Activated T-cell treated with anti-CD3 and anti-CD28 coated beads, Interleukin-2, amount 50 U/mL, for 72 hours (primary cell): ENCODE data around the gene LRP1B. TPM values are rescaled to one million over a fixed set of nuclear protein-coding genes. Genes with fewer than 3 reads are reported as not detected.

Experiments used
- ATAC-seq, 2 donors: fragments of 150-1000 bp; cut with Tn5 transposase; replicated peaks in 1 of 2; 2 replicates each; pipeline ENCODE4 v1.10.0; 2021; ENCODE audit warnings: moderate library complexity in 2 of 2, mild to moderate bottlenecking in 1 of 2
- DNase-seq, 2 donors: peaks; one replicate each; pipeline ENCODE4 v3.0.0; 2021 to 2022; ENCODE audit warnings: mixed read lengths in 1 of 2
- H3K27ac Mint-ChIP-seq: one replicate; pipeline ENCODE4 v1.8.0; 2022; ENCODE audit warnings: mild to moderate bottlenecking, moderate library complexity, mixed read lengths
- H3K27me3 Mint-ChIP-seq: one replicate; pipeline ENCODE4 v1.8.0; 2022; ENCODE audit warnings: low read depth, mixed read lengths
- H3K36me3 Mint-ChIP-seq, 2 donors: one replicate each; pipeline ENCODE4 v1.8.0; 2022; ENCODE audit warnings: mixed read lengths in 2 of 2, mild to moderate bottlenecking in 1 of 2; ENCODE audit not compliant: insufficient read depth in 2 of 2
- H3K4me1 Mint-ChIP-seq: one replicate; pipeline ENCODE4 v1.8.0; 2022; ENCODE audit warnings: low read depth, mixed read lengths
- H3K4me3 Mint-ChIP-seq, 2 donors: one replicate each; pipeline ENCODE4 v1.8.0; 2022; ENCODE audit warnings: mild to moderate bottlenecking in 2 of 2, mixed read lengths in 2 of 2, moderate library complexity in 2 of 2
- H3K9me3 Mint-ChIP-seq, 2 donors: one replicate each; pipeline ENCODE4 v1.8.0; 2022; ENCODE audit warnings: mixed read lengths in 2 of 2
- total RNA-seq, 2 donors: library from RNA; stranded (reverse); gene quantifications; one replicate each; pipeline ENCODE4 v1.2.3, GENCODE V29; 2022

LRP1B gene
- total RNA-seq, 2 donors from 2014 or later: not detected

DNA sequence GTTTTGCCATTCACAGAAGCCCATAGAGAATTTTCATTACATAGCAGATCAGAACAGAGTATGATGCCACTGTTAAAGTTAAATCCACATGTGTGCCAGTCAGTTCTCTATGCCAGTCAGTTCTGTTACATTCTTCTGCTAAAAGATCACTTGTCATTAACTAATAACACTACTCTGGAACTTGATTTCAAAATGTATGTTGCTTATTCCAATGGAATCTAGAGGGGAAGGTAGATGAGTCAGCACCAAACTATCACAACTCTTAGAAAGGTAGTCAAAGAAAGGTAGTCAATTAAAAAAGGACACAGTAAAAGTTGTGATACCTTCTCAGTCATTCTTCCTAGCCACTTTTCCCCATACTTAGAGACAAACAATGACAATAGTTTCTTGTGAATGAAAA, 1214.4 kb downstream of the LRP1B start:
- Mint-ChIP-seq H3K36me3 (peaks cover 0 to 3% of the 10 kb centered on the region in 2 donors), H3K27ac (no peak overlapping the region), H3K4me1 (no peaks in the 10 kb centered on the region), H3K9me3 (peaks cover 10 to 11% of the 10 kb centered on the region in 2 donors), H3K27me3 (no peaks in the 10 kb centered on the region), H3K4me3 (no peak overlapping the region)
- no peak for DNase-seq
- no peak for ATAC-seq

GRCh38 chr2:140910683-140911082, 1220.1 kb downstream of the LRP1B start:
- peaks cover 9 to 11% of the 10 kb centered on the region in 2 donors for H3K9me3 Mint-ChIP-seq
- H3K4me3 Mint-ChIP-seq: no peak overlapping the region
- no peaks in the 10 kb centered on the region for H3K4me1 Mint-ChIP-seq
- no peak overlapping the region for H3K27ac Mint-ChIP-seq
- no peaks in the 10 kb centered on the region for H3K27me3 Mint-ChIP-seq
- DNase-seq (no peak), ATAC-seq (no peak)
- H3K36me3 Mint-ChIP-seq: peaks cover 0 to 3% of the 10 kb centered on the region in 2 donors

DNA sequence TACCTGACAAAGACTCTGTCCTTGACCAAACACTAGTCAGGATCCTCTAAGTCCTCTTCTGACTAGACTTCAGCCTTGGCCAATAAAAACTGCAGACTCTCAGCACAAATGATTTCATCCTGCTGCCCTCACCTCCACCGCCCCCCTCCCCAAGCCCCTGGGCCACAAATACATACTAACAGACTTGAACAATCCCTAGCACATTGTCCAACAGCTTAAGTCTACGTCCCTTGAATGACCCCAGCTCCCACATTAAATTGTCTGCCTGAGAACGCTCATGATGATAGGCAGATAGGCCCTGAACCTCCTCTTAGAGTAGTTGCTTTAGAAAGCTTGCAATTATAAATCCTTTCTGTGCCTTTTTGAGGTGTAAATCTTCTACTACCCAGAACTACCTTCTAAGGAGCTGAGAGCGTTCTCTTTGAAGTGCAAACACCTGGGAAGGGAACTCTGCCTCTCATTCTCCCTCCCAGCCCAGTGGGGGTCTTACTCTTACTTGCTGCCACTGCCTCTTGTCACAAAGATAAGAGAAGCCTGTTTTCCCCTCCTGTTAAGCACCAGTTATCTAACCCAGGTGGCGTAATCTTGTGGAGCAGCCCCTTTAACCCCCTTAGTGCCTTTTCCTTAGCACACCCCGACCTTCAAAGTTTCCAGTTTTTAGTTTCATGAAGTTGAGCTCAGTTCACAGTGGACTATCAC, 1225.6 kb downstream of the LRP1B start:
- ATAC-seq (no peak), DNase-seq (no peak)
- Mint-ChIP-seq H3K9me3 (peaks cover 0 to 5% of the 10 kb centered on the region in 2 donors), H3K27ac (no peak overlapping the region), H3K36me3 (no peaks in the 10 kb centered on the region), H3K4me1 (no peaks in the 10 kb centered on the region), H3K27me3 (no peaks in the 10 kb centered on the region), H3K4me3 (no peak overlapping the region)

DNA sequence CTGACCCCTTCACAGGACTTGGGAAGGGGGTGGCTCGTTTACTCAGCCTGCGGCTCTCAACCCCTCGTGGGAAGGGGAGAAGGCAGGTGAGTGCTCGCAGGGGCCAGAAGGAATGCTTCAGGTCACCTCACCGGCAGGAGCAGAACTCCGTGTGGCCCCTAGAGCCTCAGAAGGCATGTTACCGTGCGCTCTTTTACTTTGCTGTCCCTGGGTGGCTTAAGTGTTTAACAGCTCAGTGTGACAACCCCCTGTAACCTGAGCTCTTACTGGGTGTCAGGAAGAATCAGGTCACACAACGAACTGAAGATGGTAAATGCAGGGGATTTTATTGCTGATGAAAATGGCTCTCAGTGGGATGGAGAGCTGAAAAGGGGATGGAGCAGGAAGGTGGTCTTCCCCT, 1235.4 kb downstream of the LRP1B start:
- DNase-seq: no peak
- H3K4me3 Mint-ChIP-seq: no peak overlapping the region
- no peaks in the 10 kb centered on the region for H3K27me3 Mint-ChIP-seq
- ATAC-seq: no peak
- peaks cover 5 to 8% of the 10 kb centered on the region in 2 donors for H3K9me3 Mint-ChIP-seq
- H3K27ac Mint-ChIP-seq: no peak overlapping the region
- no peaks in the 10 kb centered on the region for H3K4me1 Mint-ChIP-seq
- H3K36me3 Mint-ChIP-seq: peaks cover 0 to 4% of the 10 kb centered on the region in 2 donors

GRCh38 chr2:140893685-140894084, 1237.1 kb downstream of the LRP1B start:
- no peak overlapping the region for H3K4me3 Mint-ChIP-seq
- no peaks in the 10 kb centered on the region for H3K27me3 Mint-ChIP-seq
- no peak overlapping the region for H3K27ac Mint-ChIP-seq
- peaks cover 0 to 4% of the 10 kb centered on the region in 2 donors for H3K36me3 Mint-ChIP-seq
- H3K9me3 Mint-ChIP-seq: peaks cover 5 to 8% of the 10 kb centered on the region in 2 donors
- ATAC-seq (peak in 1 of 2 donors; percentile 21), DNase-seq (no peak)
- no peaks in the 10 kb centered on the region for H3K4me1 Mint-ChIP-seq

GRCh38 chr2:140892911-140893637, 1237.7 kb downstream of the LRP1B start:
- no peaks in the 10 kb centered on the region for H3K4me1 Mint-ChIP-seq
- DNase-seq (no peak), ATAC-seq (no peak)
- H3K36me3 Mint-ChIP-seq: peaks cover 0 to 4% of the 10 kb centered on the region in 2 donors
- no peak overlapping the region for H3K27ac Mint-ChIP-seq
- peaks cover 5 to 8% of the 10 kb centered on the region in 2 donors for H3K9me3 Mint-ChIP-seq
- H3K4me3 Mint-ChIP-seq: no peak overlapping the region
- no peaks in the 10 kb centered on the region for H3K27me3 Mint-ChIP-seq

GRCh38 chr2:140892436-140892835, 1238.4 kb downstream of the LRP1B start:
- H3K36me3 Mint-ChIP-seq: peaks cover 0 to 4% of the 10 kb centered on the region in 2 donors

DNA sequence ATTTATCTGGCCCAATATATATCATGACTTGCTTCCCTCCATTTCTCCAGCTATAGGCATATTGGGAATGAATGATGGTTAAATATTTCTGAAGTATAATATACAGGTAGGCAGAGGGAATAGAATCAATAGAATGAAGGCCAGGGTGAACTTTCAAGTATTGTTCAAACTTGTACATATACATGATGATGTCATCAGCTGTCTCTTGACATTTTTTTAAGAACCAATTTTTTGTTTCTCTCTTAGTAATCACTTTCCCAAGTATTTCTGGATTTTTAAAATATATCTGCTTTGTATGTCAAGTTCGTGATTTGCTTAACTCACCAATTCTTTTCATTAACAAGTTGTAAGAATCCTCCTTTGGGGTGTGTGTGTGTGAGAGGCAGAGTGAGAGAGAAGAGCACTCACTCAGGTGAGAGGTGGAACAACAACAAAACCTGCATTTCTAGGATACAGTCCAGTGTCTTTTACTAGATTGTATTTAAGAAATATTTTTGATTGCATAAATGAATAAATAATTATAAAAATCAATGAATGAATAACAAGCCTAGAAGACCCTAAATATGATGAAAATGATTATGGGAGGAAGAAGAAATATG, 1239.1 kb downstream of the LRP1B start:
- H3K9me3 Mint-ChIP-seq: peaks cover 5 to 10% of the 10 kb centered on the region in 2 donors
- H3K4me1 Mint-ChIP-seq: no peaks in the 10 kb centered on the region
- H3K27ac Mint-ChIP-seq: no peak overlapping the region
- DNase-seq: no peak
- H3K4me3 Mint-ChIP-seq: no peak overlapping the region
- no peak for ATAC-seq
- H3K36me3 Mint-ChIP-seq: peaks cover 0 to 4% of the 10 kb centered on the region in 2 donors
- H3K27me3 Mint-ChIP-seq: no peaks in the 10 kb centered on the region

More at GRCh38 chr2:140892436-140892835, 1238.4 kb downstream of the LRP1B start:
- no peak for DNase-seq
- ATAC-seq: no peak
- Mint-ChIP-seq H3K4me1 (no peaks in the 10 kb centered on the region), H3K9me3 (peaks cover 5 to 10% of the 10 kb centered on the region in 2 donors), H3K27me3 (no peaks in the 10 kb centered on the region), H3K27ac (no peak overlapping the region), H3K4me3 (no peak overlapping the region)

GRCh38 chr2:140882671-140883620, 1247.9 kb downstream of the LRP1B start:
- Mint-ChIP-seq H3K9me3 (peaks cover 3 to 4% of the 10 kb centered on the region in 2 donors), H3K4me3 (no peak overlapping the region), H3K27ac (no peak overlapping the region), H3K4me1 (no peaks in the 10 kb centered on the region), H3K36me3 (no peaks in the 10 kb centered on the region), H3K27me3 (no peaks in the 10 kb centered on the region)
- no peak for DNase-seq
- no peak for ATAC-seq

DNA sequence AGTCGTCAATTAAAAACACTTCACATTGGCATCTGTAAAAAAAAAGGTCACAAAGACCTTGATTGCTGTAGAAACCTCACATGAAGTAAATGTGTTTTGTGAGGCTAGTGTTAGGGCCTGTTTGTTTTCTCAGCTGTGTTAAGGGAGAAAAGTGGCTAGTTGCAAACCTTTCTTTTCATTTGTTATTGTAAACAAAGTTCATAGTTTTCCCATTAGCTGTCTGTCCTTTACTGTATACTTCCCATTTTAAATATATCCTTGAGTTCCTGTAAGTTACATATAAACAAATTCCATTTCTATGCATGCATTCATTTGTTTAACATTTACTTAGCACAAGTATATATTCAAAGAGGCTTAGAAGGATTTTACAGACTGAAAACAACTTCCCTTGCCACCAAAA, 1250.2 kb downstream of the LRP1B start:
- DNase-seq: no peak
- ATAC-seq: no peak
- H3K4me1 Mint-ChIP-seq: no peaks in the 10 kb centered on the region
- H3K9me3 Mint-ChIP-seq: peaks cover 2 to 3% of the 10 kb centered on the region in 2 donors
- H3K4me3 Mint-ChIP-seq: no peak overlapping the region
- peaks cover 0 to 1% of the 10 kb centered on the region in 2 donors for H3K36me3 Mint-ChIP-seq
- H3K27me3 Mint-ChIP-seq: no peaks in the 10 kb centered on the region
- no peak overlapping the region for H3K27ac Mint-ChIP-seq

DNA sequence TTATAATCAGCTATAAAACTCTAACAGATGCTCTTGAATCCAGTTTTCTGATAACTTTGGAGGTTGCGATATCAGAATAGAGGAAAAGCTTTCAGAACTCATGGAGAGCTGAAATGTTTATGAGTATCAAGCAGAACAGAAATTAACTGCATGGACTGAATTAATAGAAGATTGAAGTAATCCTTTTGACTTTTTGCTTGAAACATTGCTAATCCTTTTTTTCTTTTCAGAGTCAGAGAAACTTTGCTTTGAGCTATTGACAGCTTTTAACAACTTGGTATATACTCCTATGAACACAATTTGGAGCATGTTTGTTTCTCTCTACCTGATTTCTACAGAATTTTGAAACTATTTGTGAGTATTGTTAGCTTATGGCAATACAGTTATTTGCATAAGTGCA, 1254.8 kb downstream of the LRP1B start:
- ATAC-seq (no peak), DNase-seq (no peak)
- no peak overlapping the region for H3K4me3 Mint-ChIP-seq
- no peak overlapping the region for H3K27ac Mint-ChIP-seq
- H3K4me1 Mint-ChIP-seq: no peaks in the 10 kb centered on the region
- no peaks in the 10 kb centered on the region for H3K9me3 Mint-ChIP-seq
- no peaks in the 10 kb centered on the region for H3K27me3 Mint-ChIP-seq
- H3K36me3 Mint-ChIP-seq: peaks cover 0 to 1% of the 10 kb centered on the region in 2 donors

DNA sequence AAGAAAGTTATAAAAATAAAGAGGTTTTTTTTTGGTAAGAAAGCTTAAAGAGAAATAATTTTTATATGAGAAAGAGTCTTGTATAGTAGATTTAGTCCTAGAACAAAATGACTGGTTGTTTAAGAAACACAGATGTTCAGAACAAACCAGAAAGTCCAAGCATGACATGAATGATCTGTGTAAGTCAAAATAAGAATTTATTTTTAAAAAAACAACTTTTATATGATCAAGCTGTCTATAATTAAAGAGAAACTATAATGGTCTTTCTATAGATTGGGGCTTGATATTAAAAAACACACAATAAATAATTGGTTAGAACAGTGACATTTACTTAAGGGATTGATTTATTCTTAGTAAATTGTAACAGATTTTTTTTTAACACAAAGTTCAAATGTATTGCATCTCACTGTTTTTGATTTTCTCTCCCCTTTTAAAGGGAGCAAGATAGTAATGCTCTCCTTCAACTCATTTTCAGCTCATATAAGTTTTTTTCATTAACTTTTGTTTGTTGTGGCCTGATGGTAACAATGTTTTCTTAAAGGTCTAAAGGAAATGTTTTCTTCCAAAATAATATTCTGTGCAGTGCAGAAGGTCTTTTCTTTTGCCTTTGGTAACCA, 1256.8 kb downstream of the LRP1B start:
- H3K27me3 Mint-ChIP-seq: no peaks in the 10 kb centered on the region

More for the DNA sequence above, 1256.8 kb downstream of the LRP1B start:
- ATAC-seq (no peak), DNase-seq (no peak)
- H3K4me3 Mint-ChIP-seq: no peak overlapping the region
- peaks cover 0 to 1% of the 10 kb centered on the region in 2 donors for H3K36me3 Mint-ChIP-seq
- no peaks in the 10 kb centered on the region for H3K4me1 Mint-ChIP-seq
- peaks cover 4% of the 10 kb centered on the region in 2 donors for H3K9me3 Mint-ChIP-seq
- H3K27ac Mint-ChIP-seq: no peak overlapping the region
